Suprapubic skin (tissue), 3 donors: ENCODE data around the gene JAK1.

Source experiments
- CTCF ChIP-seq, 2 donors: fragments of 200-600 bp in 1 of 2; fragments of 450-650 bp in 1 of 2; sonication (generic) in 1 of 2; IDR thresholded peaks; one replicate each; pipeline ENCODE4 v1.5.1; 2016 to 2019; ENCODE audit warnings: antibody characterized with exemption in 2 of 2, mild to moderate bottlenecking in 1 of 2, moderate library complexity in 1 of 2
- POLR2AphosphoS5 ChIP-seq, 3 donors: sonication (generic); formaldehyde crosslinking; IDR thresholded peaks; one replicate each; pipeline ENCODE4 v1.6.1; 2017; ENCODE audit warnings: antibody characterized with exemption in 3 of 3

GRCh38 chr1:64790832-64791487 lies 175.4 kb downstream of the JAK1 start:
- TF ChIP-seq POLR2AphosphoS5 (IDR thresholded peaks at IDR 0.05), result no peak
- no peak for TF ChIP-seq CTCF (IDR thresholded peaks at IDR 0.05)
